Gastrocnemius medialis (tissue), 4 donors: ENCODE measurements around the gene MRPL19. TPM values are rescaled to one million over a fixed set of nuclear protein-coding genes. Genes with fewer than 3 reads are reported as not detected.

ENCODE experiments used
- ATAC-seq, 2 donors: fragments of 150-250 bp; one replicate each; pipeline ENCODE4 v1.9.1; 2016
- DNase-seq, 2 donors: peaks; one replicate each; pipeline ENCODE4 v3.0.0-alpha.2; 2019
- H3K27ac ChIP-seq, 4 donors: fragments of 200-600 bp; sonication (generic); 1 replicate in 1 of 4; 2 replicates in 3 of 4; pipeline ENCODE4 v1.5.1; 2016 to 2018; ENCODE audit warnings: mild to moderate bottlenecking in 2 of 4, moderate library complexity in 1 of 4
- H3K27me3 ChIP-seq, 3 donors: fragments of 200-600 bp; sonication (generic) in 2 of 3; 1 replicate in 1 of 3; 2 replicates in 2 of 3; pipeline versions ENCODE4 v1.5.1 to v1.6.0; 2016 to 2019; ENCODE audit warnings: mild to moderate bottlenecking in 1 of 3, moderate library complexity in 1 of 3
- H3K36me3 ChIP-seq, 2 donors: fragments of 200-600 bp; sonication (generic) in 1 of 2; one replicate each; pipeline ENCODE4 v1.5.1; 2017 to 2018
- H3K4me1 ChIP-seq, 2 donors: fragments of 200-600 bp; sonication (generic) in 1 of 2; one replicate each; pipeline ENCODE4 v1.5.1; 2016 to 2017; ENCODE audit warnings: mild to moderate bottlenecking in 2 of 2
- H3K4me3 ChIP-seq, 4 donors: fragments of 200-600 bp; sonication (generic) in 3 of 4; 1 replicate in 1 of 4; 2 replicates in 3 of 4; pipeline ENCODE4 v1.5.1; 2016 to 2019; ENCODE audit warnings: mild to moderate bottlenecking in 2 of 4
- H3K9me3 ChIP-seq, 3 donors: fragments of 200-600 bp; sonication (generic) in 2 of 3; 1 replicate in 1 of 3; 2 replicates in 2 of 3; pipeline ENCODE4 v1.5.1; 2016 to 2019
- CTCF ChIP-seq, 5 experiments: fragments of 450-650 bp in 3 of 5; fragments of 200-600 bp in 2 of 5; sonication (generic) in 2 of 5; IDR thresholded peaks in 4 of 5; conservative IDR thresholded peaks in 1 of 5; 1 replicate in 4 of 5; 2 replicates in 1 of 5; pipeline ENCODE4 v1.5.1; 2016 to 2019; ENCODE audit warnings: antibody characterized with exemption in 5 of 5, mild to moderate bottlenecking in 3 of 5, moderate library complexity in 3 of 5
- POLR2A ChIP-seq, 2 donors: fragments of 450-650 bp; IDR thresholded peaks; one replicate each; pipeline ENCODE4 v1.6.1; 2017; ENCODE audit warnings: antibody characterized with exemption in 2 of 2, mild to moderate bottlenecking in 2 of 2, moderate library complexity in 2 of 2
- in situ Hi-C, 4 donors: fragments of 200-750 bp; cut with MboI; loops; one replicate each; pipeline versions ENCODE4 v1.15.0 to v1.8.0; 2017; ENCODE audit warnings: low sequenced_read_pairs in 4 of 4
- intact Hi-C: fragments of 100-400 bp; cut with DNase I; formaldehyde crosslinking; loops from one replicate; pipeline ENCODE4 v1.15.1; 2023; ENCODE audit warnings: low total_unique reads
- total RNA-seq, 4 donors: library from RNA; depleted of rRNA; stranded (reverse); fragments of >200 nt; gene quantifications; one replicate each; pipeline versions ENCODE4 v1.1.0 to v1.2.3, GENCODE V29; 2016

Gene MRPL19
- total RNA-seq, 4 donors from 2014 or later: 25.4 to 95.3 (median 69.8) TPM

DNA sequence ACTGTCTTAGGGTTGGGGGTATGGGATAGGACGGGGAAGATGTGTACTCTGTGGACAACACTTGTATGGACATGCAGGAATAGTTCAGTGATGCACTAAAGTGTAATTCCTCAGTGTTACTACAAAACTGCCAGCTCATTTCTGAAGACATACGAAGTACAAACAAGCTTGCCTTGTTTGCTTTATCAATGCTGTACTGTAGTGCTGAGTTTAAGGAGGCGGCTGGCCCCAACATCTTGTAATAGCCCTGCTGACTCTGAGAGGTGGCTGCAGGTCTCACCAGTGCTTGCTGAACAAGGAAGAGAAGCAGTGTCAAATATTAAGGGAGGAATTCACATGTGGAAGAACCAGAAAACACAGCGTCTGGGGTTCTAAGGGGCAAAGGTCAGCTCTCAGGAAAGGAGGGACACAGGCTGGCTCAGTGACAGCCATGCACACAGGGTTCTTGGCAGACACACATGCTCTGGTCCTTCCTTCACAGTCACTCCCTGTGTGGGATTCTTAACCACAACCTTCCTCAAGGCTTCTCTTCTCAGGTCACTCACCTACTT, 46.0 kb upstream of the MRPL19 start:
- TF ChIP-seq POLR2A (IDR thresholded peaks at IDR 0.05): no peak
- TF ChIP-seq CTCF (IDR thresholded peaks at IDR 0.05 in 4 of 5, conservative IDR thresholded peaks at IDR 0.05 in 1 of 5): no peak
- intact Hi-C loops: no loop called here
- Histone ChIP-seq H3K36me3 (no peaks in the 10 kb centered on the region), H3K27ac (no peak overlapping the region), H3K4me1 (no peaks in the 10 kb centered on the region), H3K4me3 (no peak overlapping the region), H3K9me3 (no peaks in the 10 kb centered on the region), H3K27me3 (peaks cover 0 to under 1% (median 0%) of the 10 kb centered on the region in 3 donors)
- ATAC-seq (no peak), DNase-seq (no peak)
- in situ Hi-C loops: loop anchor here (10.0 to 25.0 kb wide), 5 partner anchors 136 to 913 kb away; no protein-coding TSS in a partner anchor

- TF ChIP-seq CTCF (IDR thresholded peaks at IDR 0.05 in 4 of 5, conservative IDR thresholded peaks at IDR 0.05 in 1 of 5): no peak
- no peak for TF ChIP-seq POLR2A (IDR thresholded peaks at IDR 0.05)
- no peaks in the 10 kb centered on the region for H3K4me1 ChIP-seq
- in situ Hi-C loops: loop anchor here (10.0 to 25.0 kb wide), 5 partner anchors 138 to 916 kb away; no protein-coding TSS in a partner anchor
- intact Hi-C loops: no loop called here
- no peaks in the 10 kb centered on the region for H3K36me3 ChIP-seq
- DNase-seq (no peak), ATAC-seq (no peak)
- no peak overlapping the region for H3K27ac ChIP-seq
- no peak overlapping the region for H3K4me3 ChIP-seq
- H3K27me3 ChIP-seq: peaks cover 3 to 6% (median 6%) of the 10 kb centered on the region in 3 donors
- H3K9me3 ChIP-seq: no peaks in the 10 kb centered on the region
These were observed 43.8 kb upstream of the MRPL19 start for GRCh38 chr2:75602724-75603342.

- Histone ChIP-seq H3K9me3 (no peaks in the 10 kb centered on the region), H3K4me1 (peaks cover 0 to under 1% of the 10 kb centered on the region in 2 donors), H3K27me3 (peaks cover 5 to 10% (median 7%) of the 10 kb centered on the region in 3 donors), H3K4me3 (no peak overlapping the region), H3K27ac (no peak overlapping the region), H3K36me3 (no peaks in the 10 kb centered on the region)
- ATAC-seq: no peak
- in situ Hi-C loops (loop anchor here (10.0 to 25.0 kb wide), 5 partner anchors 139 to 916 kb away; no protein-coding TSS in a partner anchor), intact Hi-C loops (no loop called here)
- no peak for DNase-seq
- TF ChIP-seq CTCF (IDR thresholded peaks at IDR 0.05 in 4 of 5, conservative IDR thresholded peaks at IDR 0.05 in 1 of 5) (no peak), POLR2A (IDR thresholded peaks at IDR 0.05) (no peak)
These were observed 43.1 kb upstream of the MRPL19 start for GRCh38 chr2:75603477-75603876.

DNA sequence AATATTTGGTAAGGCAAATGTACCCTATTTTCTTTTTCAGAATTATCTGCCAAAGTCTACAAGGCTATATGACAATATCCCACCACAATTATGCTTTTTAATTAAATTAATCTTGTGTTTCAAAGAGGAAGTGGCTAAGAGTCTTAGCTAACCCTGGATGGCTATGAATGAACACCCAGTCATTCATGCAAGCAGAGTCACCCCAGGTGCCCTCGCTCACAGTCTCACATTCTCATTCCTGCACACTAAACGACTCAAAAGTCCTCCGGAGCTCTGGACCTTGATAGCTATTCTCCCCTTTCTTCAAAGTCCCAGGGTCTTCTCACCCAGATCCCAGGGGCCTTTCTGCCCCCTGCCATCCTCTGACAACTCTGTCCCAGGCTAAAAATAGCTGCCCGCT, 42.1 kb upstream of the MRPL19 start:
- Histone ChIP-seq H3K36me3 (no peaks in the 10 kb centered on the region), H3K4me1 (peaks cover 0 to 6% of the 10 kb centered on the region in 2 donors), H3K27me3 (peaks cover 5 to 17% (median 7%) of the 10 kb centered on the region in 3 donors), H3K27ac (no peak overlapping the region), H3K4me3 (no peak overlapping the region), H3K9me3 (no peaks in the 10 kb centered on the region)
- TF ChIP-seq CTCF (IDR thresholded peaks at IDR 0.05 in 4 of 5, conservative IDR thresholded peaks at IDR 0.05 in 1 of 5) (no peak), POLR2A (IDR thresholded peaks at IDR 0.05) (no peak)
- in situ Hi-C loops: loop anchor here (10.0 to 25.0 kb wide), 5 partner anchors 140 to 917 kb away; no protein-coding TSS in a partner anchor
- intact Hi-C loops: no loop called here
- DNase-seq: no peak
- ATAC-seq: no peak
